ENCODE measurements around the gene GAGE10. TPM values are rescaled to one million over a fixed set of nuclear protein-coding genes. Genes with fewer than 3 reads are reported as not detected.

Gene GAGE10, protein sequence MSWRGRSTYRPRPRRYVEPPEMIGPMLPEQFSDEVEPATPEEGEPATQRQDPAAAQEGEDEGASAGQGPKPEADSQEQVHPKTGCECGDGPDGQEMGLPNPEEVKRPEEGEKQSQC
- total RNA-seq = not detected
- long read RNA-seq = 0 reads

GRCh38 chrX:49303346-49303745, at the start of gene GAGE10:
GAGE10 (plus strand) TSS chrX:49303646; CDS start chrX:49304860, 1,214 bp downstream.
- intact Hi-C loops (cut with micrococcal nuclease) = no loop called here
- ATAC-seq (no peak), DNase-seq (no peak)

GRCh38 chrX:49254639-49255038, 48.8 kb upstream of the GAGE10 start:
- DNase-seq = no peak
- intact Hi-C loops (cut with micrococcal nuclease) = no loop called here
- ATAC-seq = no peak

DNA sequence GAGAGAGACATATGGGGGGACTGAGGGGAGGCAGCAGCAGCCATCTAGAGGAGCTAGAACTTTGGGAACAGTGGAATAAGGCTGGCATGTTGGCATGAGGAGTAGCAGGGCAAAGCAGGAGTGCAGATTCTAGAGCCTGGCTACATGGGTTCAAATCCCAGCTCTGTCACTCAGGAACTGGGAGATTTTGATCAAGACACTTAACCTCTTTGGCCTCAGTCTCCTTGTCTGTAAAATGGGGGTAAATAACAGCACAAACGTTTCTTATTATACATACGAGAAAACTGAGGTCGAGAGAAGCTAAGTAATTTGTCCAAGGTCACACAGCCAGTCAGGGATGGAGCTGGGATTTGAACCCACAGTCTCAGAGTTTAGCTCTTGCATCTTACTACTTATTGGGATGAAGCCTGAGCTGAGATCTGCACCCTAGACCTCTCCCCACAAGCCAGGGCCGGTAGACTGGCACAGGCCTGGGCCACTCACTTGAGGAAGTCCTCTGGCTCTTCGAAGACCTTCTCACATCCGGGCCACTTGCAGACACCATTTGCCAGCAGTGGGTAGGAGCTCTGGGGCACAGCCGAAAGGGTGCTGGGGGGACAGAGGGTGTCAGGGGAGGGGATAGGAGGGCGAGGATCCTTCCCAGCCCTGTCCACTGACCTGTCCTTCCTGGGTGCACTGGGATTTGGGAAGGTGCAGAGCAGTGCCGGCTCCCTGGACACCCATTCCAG, 47.0 kb upstream of the GAGE10 start:
- DNase-seq (no peak), ATAC-seq (no peak)
- intact Hi-C loops (cut with micrococcal nuclease) = no loop called here

DNA sequence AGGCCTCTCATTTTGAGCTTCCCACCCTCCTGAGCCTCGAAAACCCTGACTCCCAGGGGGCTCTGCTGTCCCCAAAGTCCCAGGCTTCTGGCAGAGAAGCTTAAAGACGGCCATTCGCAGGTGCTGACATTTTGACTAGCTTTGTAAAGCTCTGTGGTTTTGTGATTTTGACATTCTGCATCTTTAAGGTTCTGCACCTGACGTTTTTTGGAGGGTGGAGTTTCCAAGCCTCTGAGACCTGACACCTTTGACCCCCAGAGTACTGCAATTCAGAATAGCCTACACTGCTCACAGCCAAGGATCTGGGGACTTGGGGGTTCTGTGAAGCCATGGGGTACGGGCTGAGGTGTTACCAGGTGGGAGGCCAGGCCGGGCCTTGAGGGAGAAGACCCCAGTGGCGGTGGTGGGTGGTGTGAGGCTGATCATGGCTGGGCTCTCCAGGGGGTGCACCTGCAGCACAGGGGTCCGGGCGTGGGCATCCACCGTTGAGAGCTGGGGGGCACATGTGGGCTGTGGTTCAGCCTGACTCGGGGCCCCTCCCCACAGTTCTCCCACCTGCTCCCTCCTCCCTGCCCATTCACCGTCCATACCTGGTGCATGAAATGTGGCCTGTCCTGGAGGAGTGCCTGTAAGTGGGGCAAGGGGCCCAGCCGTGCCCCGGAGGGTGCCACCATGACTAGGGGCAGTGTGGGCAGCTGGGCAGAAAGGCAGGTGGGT, 46.2 kb upstream of the GAGE10 start:
- no peak for DNase-seq

DNA sequence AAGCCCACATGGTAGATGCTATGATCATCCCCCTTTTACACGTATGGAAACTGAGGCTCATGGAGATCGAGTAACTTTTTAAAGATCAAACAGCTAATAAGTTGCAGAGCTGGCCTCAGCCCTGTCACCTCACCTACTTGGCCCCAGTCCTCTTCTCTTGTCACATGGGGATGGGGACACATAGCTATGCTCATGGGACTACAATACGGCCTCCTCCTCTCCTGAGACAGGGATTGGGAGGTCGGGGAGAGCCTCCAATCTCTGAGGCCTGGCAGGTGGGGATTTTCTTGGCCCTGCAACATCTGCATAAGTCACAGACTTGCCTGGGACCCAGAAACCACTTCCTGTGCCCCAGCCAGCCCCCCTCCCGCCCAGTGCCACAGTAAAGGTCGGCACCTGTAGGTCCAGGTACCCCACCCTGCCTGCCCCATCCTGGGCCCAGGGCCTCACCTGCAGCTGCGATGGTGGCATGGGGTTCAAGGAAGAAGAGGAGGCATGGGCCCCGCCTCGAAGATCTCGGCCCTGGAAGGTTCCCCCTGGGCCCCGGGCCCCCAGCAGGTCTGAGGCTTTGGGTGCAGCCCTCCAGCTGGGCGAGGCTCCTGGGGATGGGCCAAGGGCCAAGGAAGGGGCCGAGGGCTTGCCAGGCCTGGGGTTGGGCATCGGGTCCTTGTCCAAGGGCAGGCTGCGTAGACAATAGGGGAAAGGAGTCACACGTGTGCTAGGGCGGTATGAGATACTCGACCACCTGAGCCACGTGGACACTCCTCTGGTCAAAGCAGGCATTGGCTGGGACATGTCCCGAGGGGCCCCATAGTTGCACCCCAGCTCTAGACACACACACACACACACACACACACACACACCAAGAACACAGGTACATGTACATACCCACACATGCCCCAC, 45.3 kb upstream of the GAGE10 start:
- intact Hi-C loops (cut with micrococcal nuclease) = no loop called here
- no peak for ATAC-seq
- DNase-seq = no peak

More for the DNA sequence above, 46.2 kb upstream of the GAGE10 start:
- ATAC-seq = no peak
- intact Hi-C loops (cut with micrococcal nuclease) = no loop called here

GRCh38 chrX:49258749-49259124, 44.7 kb upstream of the GAGE10 start:
- no peak for DNase-seq
- intact Hi-C loops (cut with micrococcal nuclease) = no loop called here
- no peak for ATAC-seq

DNA sequence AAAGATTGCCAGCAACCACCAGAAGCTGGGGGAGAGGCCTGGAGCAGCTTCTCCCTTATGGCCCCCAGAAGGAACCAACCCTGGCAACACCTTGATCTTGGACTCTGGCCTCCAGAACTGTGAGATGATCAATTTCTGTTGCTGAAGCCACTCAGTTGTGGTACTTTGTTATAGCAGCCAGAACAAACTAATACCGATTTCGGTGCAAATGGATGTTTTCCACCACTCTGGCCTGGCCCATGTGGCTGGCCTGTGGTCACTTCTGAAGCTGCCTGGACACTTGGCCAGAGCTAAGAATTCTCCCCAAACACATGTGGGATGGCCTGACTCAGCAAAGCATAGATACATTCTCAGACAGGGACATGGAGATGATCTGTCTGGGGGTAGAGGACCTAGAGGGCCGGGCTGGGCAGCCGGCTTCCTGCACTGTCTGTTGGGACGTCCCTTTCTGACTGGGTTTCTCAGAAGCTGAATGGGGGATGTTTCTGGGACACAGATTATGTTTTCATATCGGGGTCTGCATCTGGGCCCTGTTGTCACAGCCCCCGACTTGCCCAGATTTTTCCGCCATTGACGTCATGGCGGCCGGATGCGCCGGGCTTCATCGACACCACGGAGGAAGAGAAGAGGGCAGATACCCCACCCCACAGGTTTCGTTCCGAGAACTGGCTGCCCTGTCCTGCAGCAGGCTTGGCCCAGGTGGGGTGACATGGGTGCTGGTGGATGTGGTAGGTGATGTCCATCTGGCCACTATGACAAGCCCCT, 43.0 kb upstream of the GAGE10 start:
- ATAC-seq (no peak), DNase-seq (no peak)
- intact Hi-C loops (cut with micrococcal nuclease) = no loop called here

DNA sequence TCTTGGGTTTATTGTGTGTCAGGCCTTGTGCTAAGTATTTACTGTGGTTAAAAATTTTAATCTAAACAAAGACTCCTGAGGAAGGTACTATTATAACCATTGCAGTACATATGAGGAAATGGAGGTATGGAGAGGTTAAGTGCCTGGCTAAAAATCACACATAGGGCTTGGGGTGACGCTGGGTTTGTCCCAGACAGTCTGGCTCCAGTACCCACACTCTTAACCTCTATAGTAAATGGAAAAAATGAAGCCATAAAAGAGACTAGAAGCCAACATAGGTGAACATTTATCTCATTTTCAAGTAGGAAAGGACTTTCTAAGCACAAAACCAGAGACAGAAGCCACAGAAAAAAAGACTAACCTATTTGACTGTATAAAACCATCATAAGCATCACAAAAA, 40.8 kb upstream of the GAGE10 start:
- DNase-seq = no peak
- ATAC-seq = no peak
- intact Hi-C loops (cut with micrococcal nuclease) = no loop called here

DNA sequence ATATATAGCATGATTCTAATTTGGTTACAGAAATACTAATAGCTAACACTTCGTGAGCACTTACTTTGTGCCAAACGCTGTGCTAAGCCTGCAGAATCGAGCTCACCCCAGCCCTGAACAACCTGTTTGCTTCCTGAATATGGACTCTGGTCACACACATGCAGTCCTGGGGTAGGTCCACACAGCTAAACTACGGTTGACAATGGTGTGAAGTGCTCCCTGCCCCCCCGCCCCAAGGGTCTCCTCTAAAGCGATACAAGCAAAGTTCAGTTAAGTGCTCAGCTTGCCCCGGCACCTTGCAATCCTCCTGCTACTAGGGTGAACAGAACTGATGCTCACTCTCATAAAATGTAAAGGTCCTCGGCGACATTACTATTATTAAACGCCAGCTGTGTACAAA, 39.8 kb upstream of the GAGE10 start:
- no peak for DNase-seq
- ATAC-seq = no peak
- intact Hi-C loops (cut with micrococcal nuclease) = no loop called here

GRCh38 chrX:49264460-49264859, 39.0 kb upstream of the GAGE10 start, which contains the start of gene FOXP3:
FOXP3 (minus strand) TSS chrX:49264710; CDS start chrX:49258505, 6,205 bp downstream.
- intact Hi-C loops (cut with micrococcal nuclease) = no loop called here
- no peak for DNase-seq
- ATAC-seq = no peak

DNA sequence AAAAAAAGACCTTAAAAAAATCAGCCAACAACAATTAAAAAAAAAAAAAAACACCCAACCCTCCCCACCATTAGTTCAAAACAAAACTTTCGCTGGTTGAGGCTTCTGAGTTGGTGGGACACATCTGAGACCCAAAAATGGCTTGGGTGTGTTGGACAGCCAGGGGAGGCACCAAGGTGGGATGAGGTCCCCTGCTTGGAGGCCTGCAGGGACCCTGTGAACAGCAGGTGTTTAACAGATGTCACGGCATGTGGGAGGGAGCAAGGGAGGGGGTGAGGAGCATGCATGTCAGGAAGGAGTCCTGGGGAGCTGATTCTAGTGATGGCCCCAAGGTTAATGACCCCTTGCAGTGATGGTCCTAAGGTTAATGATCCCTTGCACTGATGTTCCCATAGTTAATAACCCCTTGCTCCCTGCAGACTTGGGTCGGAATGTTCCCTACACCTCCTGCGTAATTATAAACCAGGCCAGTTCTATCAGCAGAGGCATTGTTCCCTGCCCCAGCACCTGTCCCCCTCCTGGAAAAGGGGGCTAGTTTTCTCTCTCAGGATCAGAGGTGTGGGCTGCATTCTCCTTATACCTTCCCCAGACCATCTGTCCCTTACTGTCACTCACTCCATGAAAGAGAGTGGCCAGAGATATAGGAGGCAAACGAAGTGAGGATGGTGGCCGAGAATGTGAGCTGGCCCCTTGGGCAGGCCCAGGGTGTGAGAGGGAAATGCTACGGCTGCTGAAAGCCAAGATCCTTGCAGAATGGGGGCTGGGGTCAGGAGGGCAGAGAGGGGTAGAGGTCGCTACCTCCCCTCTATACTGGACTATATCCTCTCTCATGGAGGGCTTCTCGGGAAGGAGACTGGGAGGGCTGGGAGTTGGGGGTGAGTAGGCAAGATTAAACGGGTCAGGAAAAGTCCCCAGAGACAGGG, 36.7 kb upstream of the GAGE10 start:
- ATAC-seq (no peak), DNase-seq (no peak)
- intact Hi-C loops (cut with micrococcal nuclease) = no loop called here

GRCh38 chrX:49268702-49269009, 34.8 kb upstream of the GAGE10 start:
- DNase-seq (no peak), ATAC-seq (no peak)
- intact Hi-C loops (cut with micrococcal nuclease) = no loop called here

- intact Hi-C loops (cut with micrococcal nuclease) = no loop called here
- peak; percentile 96 for DNase-seq
- peak; percentile 95 for ATAC-seq
These were observed 34.3 kb upstream of the GAGE10 start for GRCh38 chrX:49269010-49269766.

- intact Hi-C loops (cut with micrococcal nuclease) = no loop called here
- ATAC-seq (peak; percentile 22), DNase-seq (no peak)
These were observed 33.6 kb upstream of the GAGE10 start, which contains the start of gene PPP1R3F for GRCh38 chrX:49269767-49270248. PPP1R3F (plus strand) TSS chrX:49269793; CDS start chrX:49269870, 77 bp downstream.

DNA sequence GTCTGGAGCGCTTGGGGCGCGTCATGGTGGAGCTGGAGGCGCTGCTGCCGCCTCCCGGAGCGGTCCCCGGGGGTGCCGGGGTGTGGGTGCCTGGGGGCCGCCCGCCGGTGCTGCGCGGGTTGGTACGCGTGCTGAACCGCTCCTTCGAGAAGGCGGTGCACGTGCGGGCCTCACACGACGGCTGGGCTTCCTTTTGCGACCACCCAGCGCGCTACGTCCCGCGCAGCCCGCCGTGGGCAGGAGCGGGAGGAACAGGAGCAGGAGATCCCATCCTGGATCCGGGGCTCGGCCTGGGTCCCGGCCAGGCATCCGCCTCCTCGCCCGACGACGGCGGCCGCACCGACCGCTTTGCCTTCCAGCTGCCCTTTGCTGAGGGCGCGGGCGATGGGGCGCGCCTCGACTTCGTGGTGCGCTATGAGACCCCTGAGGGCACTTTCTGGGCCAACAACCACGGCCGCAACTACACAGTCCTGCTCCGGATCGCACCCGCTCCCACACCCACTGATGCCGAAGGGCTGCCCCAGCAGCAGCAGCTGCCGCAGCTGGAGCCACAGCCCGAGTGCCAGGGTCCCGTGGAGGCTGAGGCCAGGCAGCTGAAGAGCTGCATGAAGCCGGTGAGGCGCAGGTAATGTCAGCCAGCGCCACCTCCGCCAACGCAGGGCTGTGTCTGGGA, 33.1 kb upstream of the GAGE10 start:
- ATAC-seq (no peak), DNase-seq (peak; percentile 33)
- intact Hi-C loops (cut with micrococcal nuclease) = no loop called here

DNA sequence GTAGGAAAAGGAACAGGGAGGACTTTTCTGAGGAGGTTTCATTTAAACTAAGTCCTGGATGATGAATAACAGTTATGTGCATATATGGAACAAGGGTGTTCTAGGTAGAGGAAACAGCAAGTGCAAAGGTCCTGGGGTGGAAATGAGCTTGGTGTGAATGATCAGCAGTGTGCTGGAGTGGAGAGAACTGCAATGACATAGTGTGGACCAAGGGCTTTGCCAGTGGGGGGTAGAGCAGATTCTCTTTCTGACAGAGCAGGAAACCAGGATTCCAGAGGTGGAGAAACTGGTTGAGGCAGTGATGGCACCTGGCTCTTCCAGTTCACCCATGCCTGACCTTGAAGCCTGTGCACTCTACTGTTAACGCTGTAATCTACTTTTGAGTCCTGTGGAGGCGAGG, 32.1 kb upstream of the GAGE10 start:
- intact Hi-C loops (cut with micrococcal nuclease) = no loop called here
- ATAC-seq (no peak), DNase-seq (no peak)

Measured in left ventricle myocardium superior (tissue), 1 donor.